Measurements from ENCODE around the gene TGFBR3.
"Not testable (repeated sequence)": the region's sequence is repeated elsewhere in the genome, so short reads cannot be mapped to it uniquely, and the experiment has no call there.

Gene TGFBR3

DNA sequence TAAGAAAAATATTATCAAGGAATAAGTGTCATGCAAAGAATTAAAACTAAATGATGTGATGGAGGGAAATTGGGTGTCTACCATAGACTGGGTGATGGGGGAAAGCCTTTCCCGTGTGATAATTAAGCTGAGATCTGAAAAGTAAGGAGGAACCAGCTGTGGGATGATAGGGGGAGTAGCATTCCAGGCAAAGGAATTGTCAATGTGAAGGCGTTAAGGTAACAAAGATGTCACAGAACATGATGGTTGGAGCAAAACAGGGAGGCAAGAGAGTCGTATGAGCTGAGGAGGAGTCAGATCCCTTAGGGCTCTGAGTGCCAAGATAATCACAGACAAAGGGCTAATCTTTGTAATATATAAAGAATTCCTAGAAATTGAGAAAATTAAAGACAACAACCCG is 215.2 kb downstream of the TGFBR3 start:
- DNase-seq = no peak

DNA sequence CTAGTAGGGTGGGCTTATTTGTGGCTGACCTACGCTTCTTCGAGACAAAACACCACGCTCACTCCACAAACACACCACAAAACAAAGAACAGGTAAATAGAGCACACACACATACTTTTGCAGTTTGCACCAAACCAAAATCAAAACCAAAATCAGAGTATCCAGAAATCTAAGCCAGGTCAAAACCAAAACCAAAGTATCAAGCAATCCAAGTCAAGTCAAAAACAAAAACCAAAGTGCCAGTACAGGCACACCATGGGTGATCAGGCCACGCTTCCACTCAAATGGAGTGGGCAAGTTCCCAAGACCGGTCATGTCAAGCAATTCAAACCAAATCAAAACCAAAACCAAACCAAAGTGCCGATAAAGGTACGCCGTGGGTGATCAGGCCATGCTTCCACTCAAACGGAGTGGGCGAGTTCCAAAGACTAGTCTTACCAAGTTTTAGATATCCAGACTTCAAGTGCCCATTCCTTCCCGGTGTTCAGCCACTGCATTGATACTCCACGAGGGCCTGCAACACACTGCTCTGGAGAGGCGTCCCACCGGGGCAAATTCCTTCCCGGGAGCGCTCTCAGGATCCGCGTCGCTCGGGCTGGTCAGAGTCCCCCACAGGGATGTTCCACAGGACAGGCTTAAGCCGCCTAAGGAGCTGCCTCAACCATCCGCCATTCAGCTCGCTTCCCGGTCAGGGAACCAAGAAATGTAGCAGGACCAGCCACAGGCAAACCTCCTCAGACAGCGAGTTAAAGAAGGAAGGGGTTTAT is 216.2 kb downstream of the TGFBR3 start:
- DNase-seq = no peak

DNA sequence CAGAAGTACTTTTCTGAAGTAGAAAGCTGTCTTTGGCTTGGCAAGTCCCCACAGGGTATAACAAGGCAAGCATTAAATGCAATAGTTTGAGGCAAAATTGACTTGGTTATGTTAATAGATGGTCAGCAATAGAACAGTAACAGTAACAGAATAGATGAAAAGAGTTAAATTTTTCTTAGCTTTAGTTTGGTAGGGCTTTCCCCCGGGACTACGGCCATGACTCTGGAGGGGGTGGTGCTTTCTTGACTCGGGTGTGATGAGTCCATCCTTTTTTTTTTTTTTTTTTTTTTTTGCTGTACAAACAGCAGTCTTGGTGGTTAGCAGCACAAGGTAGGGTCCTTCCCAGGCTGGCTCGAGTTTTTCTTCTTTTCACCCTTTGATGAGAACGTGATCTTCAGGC is 219.3 kb downstream of the TGFBR3 start:
- not testable (repeated sequence) for DNase-seq

DNA sequence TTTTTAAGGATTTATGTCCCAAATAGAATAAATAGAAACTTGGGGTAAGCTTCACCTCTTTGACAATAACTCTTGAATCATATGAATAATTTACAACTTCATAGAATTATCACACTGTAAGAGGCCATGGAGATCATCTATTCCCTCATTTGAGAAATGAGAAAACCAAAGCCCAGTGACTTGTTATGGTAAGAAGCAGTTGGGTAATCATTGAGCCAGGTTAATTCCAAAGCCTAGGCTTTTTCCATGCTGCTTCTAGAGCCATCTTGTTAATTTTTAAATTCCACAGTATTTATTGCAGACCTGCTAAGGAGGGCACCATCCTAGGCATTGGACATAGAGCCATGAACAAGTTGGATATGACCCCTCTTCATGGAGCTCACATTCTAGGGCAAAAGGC is 224.8 kb downstream of the TGFBR3 start:
- DNase-seq = no peak

DNA sequence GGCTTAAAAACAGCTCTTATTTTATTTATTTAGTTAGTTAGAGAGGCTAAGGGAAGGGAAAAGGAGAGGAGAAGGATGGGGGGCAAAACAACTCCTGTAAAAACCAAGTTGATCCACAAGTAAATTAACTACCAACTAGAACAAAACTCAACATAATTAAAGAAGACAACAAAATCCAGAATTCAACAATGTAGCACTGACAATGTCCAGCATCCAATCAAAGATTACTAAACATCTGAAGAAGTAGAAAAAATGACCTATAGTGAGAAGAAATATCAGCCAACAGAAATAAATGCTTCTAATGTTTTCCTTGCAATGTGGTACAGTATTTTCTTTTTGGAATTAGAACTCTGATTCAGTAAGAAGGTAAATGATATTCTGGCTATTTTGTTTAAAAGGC is 225.2 kb downstream of the TGFBR3 start:
- no peak for DNase-seq

DNA sequence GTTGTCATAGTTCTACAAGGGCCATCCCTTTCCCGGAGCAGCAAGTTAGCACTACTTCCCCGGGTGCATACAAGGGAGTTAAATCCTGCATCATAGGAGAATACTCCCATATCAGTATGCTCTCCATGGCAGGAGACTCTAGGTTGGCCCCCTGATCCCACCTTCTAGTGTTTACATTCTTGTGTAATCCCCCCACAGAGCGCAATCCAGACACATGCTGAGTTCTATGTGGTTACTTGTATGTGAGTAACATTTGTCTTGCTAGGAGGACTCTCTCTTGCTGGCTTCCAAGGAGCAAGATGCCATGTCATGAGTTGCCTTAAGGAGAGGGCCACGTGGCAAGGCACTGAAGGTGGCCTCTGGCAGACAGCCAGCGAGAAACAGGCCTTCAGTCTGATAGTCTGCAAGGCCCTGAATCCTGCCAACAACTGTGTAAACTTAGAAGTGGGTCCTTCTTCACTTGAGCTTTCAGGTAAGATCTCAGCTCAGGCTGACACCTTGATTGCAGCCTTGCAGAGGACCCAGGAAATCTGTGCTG is 230.0 kb downstream of the TGFBR3 start:
- no peak for DNase-seq

DNA sequence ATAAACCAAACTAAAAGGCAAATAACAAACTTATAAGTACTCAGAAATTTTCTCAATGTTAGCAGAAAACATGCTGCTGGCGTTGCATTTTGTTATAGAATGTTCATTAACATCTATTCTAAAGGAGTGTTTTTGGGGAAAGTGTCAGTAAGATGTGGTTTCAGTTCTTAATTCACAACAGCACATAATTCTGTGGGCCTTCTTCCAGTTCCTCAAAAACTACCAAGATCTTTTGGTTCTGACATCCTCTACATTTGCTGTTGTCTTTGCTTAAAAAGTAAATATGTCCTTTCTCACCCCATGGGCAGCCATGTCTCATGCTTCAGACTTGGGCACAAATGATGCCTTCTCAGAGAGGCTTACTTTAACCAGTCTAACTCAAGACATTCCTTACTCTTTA is 232.8 kb downstream of the TGFBR3 start:
- no peak for DNase-seq

DNA sequence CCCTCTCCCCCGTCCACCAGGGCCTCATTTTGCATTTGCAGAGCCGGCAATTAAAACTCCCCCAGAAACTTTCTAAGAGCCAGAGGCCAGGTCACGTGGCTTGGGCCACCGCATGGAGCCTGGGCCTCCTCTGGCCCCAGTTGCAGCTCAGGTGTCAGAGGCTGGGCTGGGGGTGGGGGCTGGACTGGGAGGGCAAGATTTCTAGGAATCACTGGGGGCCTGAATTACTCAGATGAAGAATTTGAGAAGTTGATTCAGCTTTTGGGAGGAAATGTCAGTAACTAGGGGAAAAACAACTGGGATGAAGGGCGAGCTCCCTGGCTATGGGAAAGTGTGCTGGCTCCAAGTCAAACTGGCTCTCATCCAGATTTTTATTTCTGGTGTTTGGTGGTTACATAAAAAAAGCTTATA is 234.3 kb downstream of the TGFBR3 start:
- DNase-seq = no peak

DNA sequence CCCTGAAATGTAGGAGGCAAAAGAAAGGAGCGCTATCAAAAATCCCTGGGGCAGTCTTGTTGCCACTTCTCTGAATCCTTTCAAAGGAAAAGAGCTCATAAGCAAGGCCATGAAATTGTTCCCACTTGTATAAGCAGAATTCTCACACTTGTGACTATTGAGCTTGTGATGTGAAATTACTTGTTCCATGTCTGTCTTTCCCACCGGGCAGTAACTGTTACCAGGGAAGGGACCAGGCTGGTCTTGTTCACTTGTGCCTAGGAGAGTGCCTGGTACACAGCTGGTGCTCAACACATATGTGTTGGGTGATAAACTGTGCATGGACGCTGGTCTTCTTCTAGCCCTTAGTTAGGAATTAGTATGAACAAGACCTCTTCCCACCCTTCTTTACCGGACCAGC is 234.7 kb downstream of the TGFBR3 start:
- no peak for DNase-seq

DNA sequence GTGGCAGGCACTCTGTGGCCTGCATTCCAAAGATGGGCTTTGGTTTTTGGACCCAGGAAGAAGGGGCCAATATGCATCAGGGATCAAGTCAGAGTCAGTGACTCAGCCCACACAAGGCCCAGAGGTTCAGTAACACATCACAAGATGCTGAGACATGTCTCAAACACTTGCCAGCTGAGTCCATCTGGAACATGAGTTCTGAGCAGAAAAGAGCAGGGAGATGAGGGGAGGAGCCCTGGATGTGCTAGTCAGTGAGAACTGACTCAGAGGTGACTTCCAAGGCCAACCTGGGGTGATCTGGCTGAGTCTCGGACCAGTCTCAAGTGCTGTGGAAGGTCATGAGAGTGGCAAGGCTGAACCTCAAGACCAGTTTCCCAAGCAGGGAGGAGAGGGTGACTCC is 235.2 kb downstream of the TGFBR3 start:
- DNase-seq = peak; percentile 68

DNA sequence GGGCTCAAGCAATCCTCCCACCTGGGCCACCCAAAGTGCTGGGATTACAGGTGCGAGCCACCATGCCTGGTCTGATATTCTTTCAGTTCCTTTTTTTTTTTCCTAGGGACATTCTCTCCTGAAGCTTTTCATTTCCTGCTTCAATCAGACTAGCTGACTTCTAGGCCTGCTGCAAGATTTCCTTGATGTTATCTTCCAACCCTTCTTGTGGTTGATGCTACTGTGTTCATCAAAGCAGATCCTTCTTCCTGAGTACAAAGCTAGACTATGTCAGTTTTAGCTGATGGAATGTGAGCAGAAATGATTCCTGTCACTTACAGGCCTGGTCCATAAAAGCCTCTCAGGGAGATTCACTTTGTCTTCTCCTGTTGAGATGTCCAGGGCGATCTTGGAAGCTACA is 238.9 kb downstream of the TGFBR3 start:
- DNase-seq = no peak

DNA sequence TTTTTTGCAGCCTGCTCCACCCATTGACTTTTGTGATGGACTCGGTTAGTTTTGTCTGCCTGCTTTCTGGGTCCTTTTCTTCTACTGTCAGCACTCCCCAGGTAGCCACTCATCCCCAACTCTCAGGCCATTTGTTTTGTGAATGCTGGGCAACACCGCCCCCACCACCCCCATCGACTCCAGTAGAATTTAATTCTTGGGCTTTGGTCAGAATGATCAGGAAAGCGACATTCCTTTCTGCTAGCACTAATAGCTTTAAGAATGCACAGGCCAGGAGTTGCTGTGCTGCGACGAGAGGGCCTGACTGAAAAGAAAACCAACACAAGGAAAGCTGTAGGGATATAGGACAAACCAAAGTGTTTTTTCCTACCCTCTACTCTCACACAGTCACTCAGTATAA is 240.9 kb downstream of the TGFBR3 start:
- DNase-seq = peak; percentile 59

DNA sequence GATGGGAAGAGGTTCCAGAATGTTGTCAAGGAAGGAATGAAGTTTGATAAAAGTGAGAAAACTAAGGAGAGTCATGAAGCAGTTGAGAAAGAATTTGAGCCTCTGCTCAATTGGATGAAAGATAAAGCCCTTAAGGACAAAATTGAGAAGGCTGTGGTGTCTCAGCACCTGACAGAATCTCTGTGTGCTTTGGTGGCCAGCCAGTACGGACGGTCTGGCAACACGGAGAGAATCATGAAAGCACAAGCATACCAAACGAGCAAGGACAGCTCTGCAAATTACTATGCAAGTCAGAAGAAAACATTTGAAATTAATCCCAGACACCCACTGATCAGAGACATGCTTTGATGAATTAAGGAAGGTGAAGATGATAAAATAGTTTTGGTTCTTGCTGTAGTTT is 242.5 kb downstream of the TGFBR3 start:
- DNase-seq = no peak

DNA sequence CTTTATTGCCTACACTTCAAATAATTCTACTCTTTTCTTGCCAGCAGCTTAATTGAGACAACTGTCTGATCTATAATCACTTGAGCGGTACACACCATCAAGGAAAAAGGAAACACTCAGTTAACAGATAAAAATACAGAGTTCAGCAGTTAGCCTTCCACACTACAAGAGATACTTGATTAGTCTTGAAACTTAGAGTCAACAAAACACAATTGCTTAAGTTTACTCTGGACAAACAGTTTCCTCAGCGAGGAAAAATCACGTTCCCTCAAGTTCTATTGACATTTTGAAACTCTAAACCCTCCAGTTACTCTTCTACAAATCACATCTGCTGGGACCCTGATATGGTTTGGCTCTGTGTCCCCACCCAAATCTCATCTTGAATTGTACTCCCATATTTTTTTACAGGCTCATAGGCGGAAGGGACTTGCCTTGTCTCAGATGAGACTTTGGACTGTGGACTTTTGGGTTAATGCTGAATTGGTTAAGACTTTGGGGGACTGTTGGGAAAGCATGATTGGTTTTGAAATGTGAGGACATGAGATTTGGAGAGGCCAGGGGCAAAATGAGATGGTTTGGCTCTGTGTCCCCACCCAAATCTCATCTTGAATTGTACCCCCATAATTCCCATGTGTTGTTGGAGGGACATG is 244.9 kb downstream of the TGFBR3 start:
- DNase-seq = no peak

DNA sequence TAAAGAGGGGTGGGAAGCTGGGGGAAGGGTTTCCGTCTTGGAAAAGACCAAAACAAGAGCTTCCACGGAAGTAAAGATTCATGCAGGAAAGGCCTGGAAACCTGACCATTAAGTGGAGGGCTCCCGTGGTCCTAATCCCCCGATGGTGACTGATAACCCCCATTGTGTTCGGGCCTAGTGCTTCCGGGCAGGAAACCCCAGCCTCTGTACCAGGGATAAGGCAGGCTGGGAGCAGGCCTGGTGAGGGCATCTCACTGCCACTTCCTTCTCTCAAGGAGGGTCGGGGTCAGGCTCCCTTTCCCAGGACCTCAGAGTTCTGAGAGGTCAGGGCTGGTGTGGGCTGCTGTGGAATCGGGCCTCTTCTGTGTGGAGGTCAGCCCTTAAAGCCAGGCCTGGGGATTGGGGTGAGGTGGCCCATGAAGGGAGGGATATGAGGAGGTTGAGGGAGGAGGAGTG is 248.4 kb downstream of the TGFBR3 start:
- no peak for DNase-seq

DNA sequence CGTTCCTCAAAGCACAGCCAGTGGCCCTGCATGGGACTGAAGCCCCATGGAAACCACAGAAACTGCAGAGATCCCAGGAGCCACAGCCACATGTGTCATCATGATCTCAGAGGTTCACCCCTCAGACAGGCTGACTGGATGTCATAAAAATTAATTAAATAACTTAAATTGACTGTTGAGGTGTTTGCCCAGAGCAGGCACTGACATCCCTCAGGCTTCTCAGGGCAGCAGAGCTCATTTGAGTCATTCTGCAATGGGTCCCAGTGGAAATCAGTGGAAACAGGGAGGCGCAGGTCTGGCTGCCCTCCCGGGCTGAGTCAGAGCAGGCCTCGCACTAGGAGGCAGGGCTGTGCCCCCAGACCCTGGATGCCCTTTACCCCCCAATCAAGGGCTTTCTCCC is 250.2 kb downstream of the TGFBR3 start:
- no peak for DNase-seq

DNA sequence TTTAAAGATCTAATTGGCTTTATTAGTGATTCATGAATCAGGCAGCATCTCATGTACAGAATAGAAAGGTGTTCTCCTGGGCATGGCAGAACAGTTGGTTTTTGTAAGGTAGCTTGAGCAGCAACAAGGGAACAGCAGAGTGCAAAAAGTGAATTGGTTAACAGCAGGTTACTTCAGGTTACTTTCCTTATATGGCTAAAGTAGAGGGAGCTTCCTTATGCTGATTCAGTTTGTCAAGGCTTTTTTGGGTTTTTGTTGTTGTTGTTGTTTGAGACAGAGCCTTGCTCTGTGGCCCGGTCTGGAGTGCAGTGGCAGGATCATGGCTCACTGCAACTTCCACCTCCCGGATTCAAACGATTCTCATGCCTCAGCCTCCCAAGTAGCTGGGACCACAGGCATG is 252.5 kb downstream of the TGFBR3 start:
- no peak for DNase-seq

DNA sequence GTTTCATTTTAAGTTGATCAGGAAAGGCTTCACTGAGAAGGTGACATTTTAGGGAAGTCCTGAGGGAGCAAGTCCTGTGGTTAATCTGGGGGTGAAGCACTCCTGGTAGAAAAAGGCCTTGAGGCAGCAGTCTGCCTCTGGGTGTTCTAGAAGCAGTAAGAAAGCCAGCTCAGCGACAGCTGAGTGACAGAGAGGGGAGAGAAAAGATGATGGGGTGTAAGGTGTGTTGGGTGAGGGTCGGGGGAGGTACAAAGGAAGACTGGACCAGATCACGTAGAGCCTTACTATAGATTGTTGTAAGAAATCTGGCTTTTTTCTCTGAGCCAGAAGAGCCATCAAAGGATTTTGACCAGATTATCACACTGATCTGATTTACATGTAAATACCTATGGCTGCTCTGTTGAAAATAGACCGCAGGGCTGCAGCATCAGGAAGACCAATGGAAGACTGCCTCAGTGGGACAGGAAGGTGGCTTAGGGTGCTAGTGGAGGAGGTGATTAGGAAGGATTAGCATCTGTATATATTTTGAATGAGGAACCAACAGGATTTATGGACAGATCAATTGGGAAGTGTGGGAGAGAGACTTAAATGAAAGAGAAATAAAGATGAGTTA is 254.1 kb downstream of the TGFBR3 start:
- DNase-seq = no peak

DNA sequence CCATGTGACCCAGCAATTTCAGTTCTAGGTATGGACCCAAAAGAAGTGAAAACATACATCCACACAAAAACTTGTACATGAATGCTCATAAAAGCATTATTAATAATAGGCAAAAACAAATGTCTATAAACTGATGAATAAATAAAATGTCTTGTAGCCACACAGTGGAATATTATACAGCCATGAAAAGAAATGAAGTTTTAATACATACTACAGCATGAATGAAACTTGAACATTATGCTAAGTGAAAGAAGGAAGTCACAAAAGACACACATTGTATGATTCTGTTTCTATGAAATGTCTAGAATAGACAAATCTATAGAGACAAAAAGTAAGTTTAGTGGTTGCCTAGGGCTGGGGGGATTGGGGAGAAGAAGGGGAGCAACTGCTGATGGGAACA is 255.1 kb downstream of the TGFBR3 start:
- no peak for DNase-seq

Data from islet precursor cell (in vitro differentiated cells).